Measurements from ENCODE around the gene POU2F3.

GRCh38 chr11:120329556-120329955 is 89.6 kb downstream of the POU2F3 start:
- TF ChIP-seq EZH2 (IDR thresholded peaks at IDR 0.05; ENCODE audit: low read length, missing control alignments) (no peak), CTCF (conservative IDR thresholded peaks at IDR 0.05 in 1 of 2, IDR thresholded peaks at IDR 0.05 in 1 of 2; ENCODE audit: low read depth in 1 of 2, low read length in 2 of 2) (no peak)
